HepG2 (cell line): ENCODE measurements around the gene ENO2. TPM values are rescaled to one million over a fixed set of nuclear protein-coding genes. Genes with fewer than 3 reads are reported as not detected.

Experiments used
- AGO2 ChIP-seq: fragments of 200-400 bp; formaldehyde crosslinking; optimal IDR thresholded peaks from 2 replicates; pipeline ENCODE3; 2017; ENCODE audit warnings: mild to moderate bottlenecking, low read depth, low read length, moderate library complexity
- BORCS8-MEF2B ChIP-seq: sonication (generic); formaldehyde crosslinking; IDR thresholded peaks from 2 replicates; pipeline ENCODE4 v1.8.0; 2022; ENCODE audit warnings: mild to moderate bottlenecking, missing genetic modification reagents
- CEBPG ChIP-seq: IDR thresholded peaks from 2 replicates; pipeline ENCODE4 v1.6.1; 2016
- CHD2 ChIP-seq: IDR thresholded peaks from 2 replicates; pipeline ENCODE4 v1.6.1; 2011; ENCODE audit warnings: low read depth, low read length, improper control_type of control experiment
- KLF6 ChIP-seq: IDR thresholded peaks from 2 replicates; pipeline ENCODE4 v1.8.0; 2016; ENCODE audit warnings: missing biosample characterization, missing genetic modification reagents
- SNAI1 ChIP-seq: sonication (generic); formaldehyde crosslinking; IDR thresholded peaks from 2 replicates; pipeline ENCODE4 v1.5.0; 2020; ENCODE audit warnings: mild to moderate bottlenecking, missing genetic modification reagents, borderline replicate concordance
- ZNF484 ChIP-seq: sonication (generic); formaldehyde crosslinking; IDR thresholded peaks from 2 replicates; pipeline ENCODE4 v1.5.1; 2020; ENCODE audit warnings: mild to moderate bottlenecking, low read depth, missing genetic modification reagents, borderline replicate concordance
- ZNF7 ChIP-seq: IDR thresholded peaks from 2 replicates; pipeline ENCODE4 v1.6.1; 2016; ENCODE audit warnings: missing biosample characterization, missing genetic modification reagents
- ZNF761 ChIP-seq: sonication (generic); formaldehyde crosslinking; conservative IDR thresholded peaks from 2 replicates; pipeline ENCODE4 v1.4.0; 2020; ENCODE audit warnings: mild to moderate bottlenecking, missing genetic modification reagents
- ZNF83 ChIP-seq: sonication (generic); formaldehyde crosslinking; IDR thresholded peaks from 2 replicates; pipeline ENCODE4 v1.4.0; 2020; ENCODE audit warnings: missing genetic modification reagents, mild to moderate bottlenecking, borderline replicate concordance
- polyA plus RNA-seq, 8 experiments: library from polyadenylated mRNA; depleted of rRNA in 3 of 8; stranded (reverse) in 7 of 8; unstranded in 1 of 8; fragments of >200 nt; fragmentation: Illumina TruSeq in 4 of 8; extraction: Trizol in 4 of 8; gene quantifications; 2 replicates each; pipeline versions ENCODE4 v1.2.1 to v1.2.3, GENCODE V29; 2011 to 2016; ENCODE audit warnings: low read depth in 4 of 8, missing spikeins in 1 of 8, mixed read lengths in 1 of 8; ENCODE audit not compliant: insufficient read depth in 1 of 8
- total RNA-seq, 5 experiments: library from RNA; depleted of rRNA; stranded (reverse); fragments of >200 nt; fragmentation: Illumina TruSeq; extraction: Trizol; gene quantifications; 2 replicates each; pipeline ENCODE4 v1.2.3, GENCODE V29; 2016; ENCODE audit warnings: low read depth in 1 of 5
- TF ChIP-seq, protein P1 (sequence below): sonication (generic); formaldehyde crosslinking; conservative IDR thresholded peaks from 2 replicates; pipeline ENCODE4 v1.4.0; 2020; ENCODE audit warnings: mild to moderate bottlenecking, missing genetic modification reagents, moderate library complexity
- TF ChIP-seq, protein P2 (sequence below): sonication (generic); formaldehyde crosslinking; IDR thresholded peaks from 2 replicates; pipeline ENCODE4 v1.5.0; 2020; ENCODE audit warnings: mild to moderate bottlenecking, missing genetic modification reagents, moderate library complexity
- TF ChIP-seq, protein P3 (sequence below): sonication (generic); formaldehyde crosslinking; IDR thresholded peaks from 2 replicates; pipeline ENCODE4 v1.5.1; 2020; ENCODE audit warnings: mild to moderate bottlenecking, missing genetic modification reagents, moderate library complexity
- TF ChIP-seq, protein P4 (sequence below): sonication (generic); formaldehyde crosslinking; IDR thresholded peaks from 2 replicates; pipeline ENCODE4 v1.4.0; 2020; ENCODE audit warnings: mild to moderate bottlenecking, missing genetic modification reagents

ENO2 gene
- total and polyA plus RNA-seq, 2 of the 13 experiments (the other 11 are each of a cell fraction or from before 2014, with no cell fraction given), result 19.3 to 136 TPM

DNA sequence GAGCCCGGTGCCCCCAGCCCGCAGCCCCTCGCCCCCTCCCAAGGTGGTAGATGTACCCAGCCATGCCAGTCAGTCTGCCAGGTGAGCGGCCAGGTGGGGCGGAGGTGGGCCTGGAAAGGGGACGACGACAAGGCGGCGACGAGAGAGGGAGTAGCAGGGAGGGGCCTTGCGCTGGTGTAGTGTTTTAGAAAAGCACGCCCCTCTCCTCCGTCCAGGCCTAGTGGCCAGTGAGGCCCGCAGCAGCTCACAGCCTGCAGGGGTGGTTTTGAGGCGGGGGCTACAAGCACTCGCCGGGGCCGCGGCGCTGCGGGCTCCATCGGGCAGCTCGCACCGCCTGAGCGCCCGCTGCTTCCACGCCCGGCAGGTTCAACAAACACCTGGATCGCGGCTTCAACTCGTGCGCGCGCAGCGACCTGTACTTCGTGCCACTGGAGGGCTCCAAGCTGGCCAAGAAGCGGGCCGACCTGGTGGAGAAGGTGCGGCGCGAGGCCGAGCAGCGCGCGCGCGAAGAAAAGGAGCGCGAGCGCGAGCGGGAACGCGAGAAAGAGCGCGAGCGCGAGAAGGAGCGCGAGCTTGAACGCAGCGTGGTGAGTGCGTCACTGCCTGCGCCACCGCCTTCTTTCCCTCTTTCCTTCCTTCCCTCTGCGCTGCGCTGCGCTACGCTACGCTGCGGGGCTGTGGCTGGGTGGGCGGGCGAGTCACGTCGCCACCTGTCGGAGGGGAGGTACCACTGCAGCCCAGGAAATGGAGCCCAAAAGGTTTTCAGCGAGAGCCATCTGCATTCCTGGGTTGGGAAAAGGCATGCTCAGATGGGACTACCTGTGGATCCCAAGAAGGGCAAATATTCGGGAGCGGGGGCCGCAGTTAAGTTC, 23.3 kb downstream of the ENO2 start (continued):
- TF ChIP-seq, protein P1, sequence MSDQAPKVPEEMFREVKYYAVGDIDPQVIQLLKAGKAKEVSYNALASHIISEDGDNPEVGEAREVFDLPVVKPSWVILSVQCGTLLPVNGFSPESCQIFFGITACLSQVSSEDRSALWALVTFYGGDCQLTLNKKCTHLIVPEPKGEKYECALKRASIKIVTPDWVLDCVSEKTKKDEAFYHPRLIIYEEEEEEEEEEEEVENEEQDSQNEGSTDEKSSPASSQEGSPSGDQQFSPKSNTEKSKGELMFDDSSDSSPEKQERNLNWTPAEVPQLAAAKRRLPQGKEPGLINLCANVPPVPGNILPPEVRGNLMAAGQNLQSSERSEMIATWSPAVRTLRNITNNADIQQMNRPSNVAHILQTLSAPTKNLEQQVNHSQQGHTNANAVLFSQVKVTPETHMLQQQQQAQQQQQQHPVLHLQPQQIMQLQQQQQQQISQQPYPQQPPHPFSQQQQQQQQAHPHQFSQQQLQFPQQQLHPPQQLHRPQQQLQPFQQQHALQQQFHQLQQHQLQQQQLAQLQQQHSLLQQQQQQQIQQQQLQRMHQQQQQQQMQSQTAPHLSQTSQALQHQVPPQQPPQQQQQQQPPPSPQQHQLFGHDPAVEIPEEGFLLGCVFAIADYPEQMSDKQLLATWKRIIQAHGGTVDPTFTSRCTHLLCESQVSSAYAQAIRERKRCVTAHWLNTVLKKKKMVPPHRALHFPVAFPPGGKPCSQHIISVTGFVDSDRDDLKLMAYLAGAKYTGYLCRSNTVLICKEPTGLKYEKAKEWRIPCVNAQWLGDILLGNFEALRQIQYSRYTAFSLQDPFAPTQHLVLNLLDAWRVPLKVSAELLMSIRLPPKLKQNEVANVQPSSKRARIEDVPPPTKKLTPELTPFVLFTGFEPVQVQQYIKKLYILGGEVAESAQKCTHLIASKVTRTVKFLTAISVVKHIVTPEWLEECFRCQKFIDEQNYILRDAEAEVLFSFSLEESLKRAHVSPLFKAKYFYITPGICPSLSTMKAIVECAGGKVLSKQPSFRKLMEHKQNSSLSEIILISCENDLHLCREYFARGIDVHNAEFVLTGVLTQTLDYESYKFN (CRISPR knock-in tag), result no peak
- TF ChIP-seq BORCS8-MEF2B (CRISPR knock-in tag), result peak; percentile 87
- TF ChIP-seq AGO2, result peak; percentile 99
- TF ChIP-seq, protein P2, sequence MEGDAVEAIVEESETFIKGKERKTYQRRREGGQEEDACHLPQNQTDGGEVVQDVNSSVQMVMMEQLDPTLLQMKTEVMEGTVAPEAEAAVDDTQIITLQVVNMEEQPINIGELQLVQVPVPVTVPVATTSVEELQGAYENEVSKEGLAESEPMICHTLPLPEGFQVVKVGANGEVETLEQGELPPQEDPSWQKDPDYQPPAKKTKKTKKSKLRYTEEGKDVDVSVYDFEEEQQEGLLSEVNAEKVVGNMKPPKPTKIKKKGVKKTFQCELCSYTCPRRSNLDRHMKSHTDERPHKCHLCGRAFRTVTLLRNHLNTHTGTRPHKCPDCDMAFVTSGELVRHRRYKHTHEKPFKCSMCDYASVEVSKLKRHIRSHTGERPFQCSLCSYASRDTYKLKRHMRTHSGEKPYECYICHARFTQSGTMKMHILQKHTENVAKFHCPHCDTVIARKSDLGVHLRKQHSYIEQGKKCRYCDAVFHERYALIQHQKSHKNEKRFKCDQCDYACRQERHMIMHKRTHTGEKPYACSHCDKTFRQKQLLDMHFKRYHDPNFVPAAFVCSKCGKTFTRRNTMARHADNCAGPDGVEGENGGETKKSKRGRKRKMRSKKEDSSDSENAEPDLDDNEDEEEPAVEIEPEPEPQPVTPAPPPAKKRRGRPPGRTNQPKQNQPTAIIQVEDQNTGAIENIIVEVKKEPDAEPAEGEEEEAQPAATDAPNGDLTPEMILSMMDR (CRISPR knock-in tag), result peak; percentile 99
- peak; percentile 48; the same call in 1 of the 2 replicates for TF ChIP-seq KLF6
- peak; percentile 21; the same call in 1 of the 2 replicates for TF ChIP-seq ZNF7 (CRISPR knock-in tag)
- 0 out of 2 replicates have a peak, but pooled peaks have one; percentile 75 for TF ChIP-seq ZNF83
- TF ChIP-seq ZNF761 (CRISPR knock-in tag), result 0 out of 2 replicates have a peak, but pooled peaks have one; percentile 30
- peak; percentile 91 for TF ChIP-seq CHD2
- TF ChIP-seq CEBPG (CRISPR knock-in tag), result peak; percentile 65
- no peak; the same call in 1 of the 2 replicates for TF ChIP-seq SNAI1
- 0 out of 2 replicates have a peak, but pooled peaks have one; percentile 72 for TF ChIP-seq ZNF484
- TF ChIP-seq, protein P3, sequence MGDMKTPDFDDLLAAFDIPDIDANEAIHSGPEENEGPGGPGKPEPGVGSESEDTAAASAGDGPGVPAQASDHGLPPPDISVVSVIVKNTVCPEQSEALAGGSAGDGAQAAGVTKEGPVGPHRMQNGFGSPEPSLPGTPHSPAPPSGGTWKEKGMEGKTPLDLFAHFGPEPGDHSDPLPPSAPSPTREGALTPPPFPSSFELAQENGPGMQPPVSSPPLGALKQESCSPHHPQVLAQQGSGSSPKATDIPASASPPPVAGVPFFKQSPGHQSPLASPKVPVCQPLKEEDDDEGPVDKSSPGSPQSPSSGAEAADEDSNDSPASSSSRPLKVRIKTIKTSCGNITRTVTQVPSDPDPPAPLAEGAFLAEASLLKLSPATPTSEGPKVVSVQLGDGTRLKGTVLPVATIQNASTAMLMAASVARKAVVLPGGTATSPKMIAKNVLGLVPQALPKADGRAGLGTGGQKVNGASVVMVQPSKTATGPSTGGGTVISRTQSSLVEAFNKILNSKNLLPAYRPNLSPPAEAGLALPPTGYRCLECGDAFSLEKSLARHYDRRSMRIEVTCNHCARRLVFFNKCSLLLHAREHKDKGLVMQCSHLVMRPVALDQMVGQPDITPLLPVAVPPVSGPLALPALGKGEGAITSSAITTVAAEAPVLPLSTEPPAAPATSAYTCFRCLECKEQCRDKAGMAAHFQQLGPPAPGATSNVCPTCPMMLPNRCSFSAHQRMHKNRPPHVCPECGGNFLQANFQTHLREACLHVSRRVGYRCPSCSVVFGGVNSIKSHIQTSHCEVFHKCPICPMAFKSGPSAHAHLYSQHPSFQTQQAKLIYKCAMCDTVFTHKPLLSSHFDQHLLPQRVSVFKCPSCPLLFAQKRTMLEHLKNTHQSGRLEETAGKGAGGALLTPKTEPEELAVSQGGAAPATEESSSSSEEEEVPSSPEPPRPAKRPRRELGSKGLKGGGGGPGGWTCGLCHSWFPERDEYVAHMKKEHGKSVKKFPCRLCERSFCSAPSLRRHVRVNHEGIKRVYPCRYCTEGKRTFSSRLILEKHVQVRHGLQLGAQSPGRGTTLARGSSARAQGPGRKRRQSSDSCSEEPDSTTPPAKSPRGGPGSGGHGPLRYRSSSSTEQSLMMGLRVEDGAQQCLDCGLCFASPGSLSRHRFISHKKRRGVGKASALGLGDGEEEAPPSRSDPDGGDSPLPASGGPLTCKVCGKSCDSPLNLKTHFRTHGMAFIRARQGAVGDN (CRISPR knock-in tag), result peak; percentile 96
- TF ChIP-seq, protein P4, sequence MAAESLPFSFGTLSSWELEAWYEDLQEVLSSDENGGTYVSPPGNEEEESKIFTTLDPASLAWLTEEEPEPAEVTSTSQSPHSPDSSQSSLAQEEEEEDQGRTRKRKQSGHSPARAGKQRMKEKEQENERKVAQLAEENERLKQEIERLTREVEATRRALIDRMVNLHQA, result peak; percentile 86; the same call in 1 of the 2 replicates
